Esophagus squamous epithelium (tissue), 4 donors: ENCODE measurements around the gene FAM118B.

Experiments
- CTCF ChIP-seq, 6 experiments: fragments of 450-650 bp in 4 of 6; fragments of 200-600 bp in 2 of 6; sonication (generic) in 2 of 6; IDR thresholded peaks; one replicate each; pipeline ENCODE4 v1.5.1; 2016 to 2019; ENCODE audit warnings: antibody characterized with exemption in 6 of 6, mild to moderate bottlenecking in 4 of 6, moderate library complexity in 4 of 6
- POLR2A ChIP-seq, 4 donors: fragments of 450-650 bp; IDR thresholded peaks; one replicate each; pipeline ENCODE4 v1.6.1; 2017; ENCODE audit warnings: antibody characterized with exemption in 4 of 4, mild to moderate bottlenecking in 4 of 4, moderate library complexity in 3 of 4

GRCh38 chr11:126167488-126167887 is 44.1 kb upstream of the FAM118B start:
- no peak for TF ChIP-seq CTCF (IDR thresholded peaks at IDR 0.05)
- TF ChIP-seq POLR2A (IDR thresholded peaks at IDR 0.05) = no peak
